Nephron (organoid): ENCODE data around the gene KLHL29.

Experiments
- H3K27ac Mint-ChIP-seq, 3 experiments: 2 replicates each; pipeline ENCODE4 v1.8.0; 2020; ENCODE audit warnings: mixed read lengths in 3 of 3, mild to moderate bottlenecking in 2 of 3, moderate library complexity in 1 of 3
- H3K27me3 Mint-ChIP-seq: 2 replicates; pipeline ENCODE4 v1.8.0; 2021; ENCODE audit warnings: low read depth, mild to moderate bottlenecking, moderate library complexity, mixed read lengths
- H3K36me3 Mint-ChIP-seq: 2 replicates; pipeline ENCODE4 v1.8.0; 2020; ENCODE audit warnings: low read depth, mixed read lengths
- H3K4me1 Mint-ChIP-seq: 2 replicates; pipeline ENCODE4 v1.8.0; 2020; ENCODE audit warnings: mixed read lengths
- H3K4me3 Mint-ChIP-seq, 3 experiments: 2 replicates each; pipeline ENCODE4 v1.8.0; 2020; ENCODE audit warnings: mild to moderate bottlenecking in 3 of 3, mixed read lengths in 3 of 3, moderate library complexity in 2 of 3
- H3K9me3 Mint-ChIP-seq: 2 replicates; pipeline ENCODE4 v1.8.0; 2020; ENCODE audit warnings: mixed read lengths
- TF ChIP-seq, protein P1 (sequence below), 3 experiments: fragments of 200-600 bp; sonication (generic); IDR thresholded peaks; one replicate each; pipeline ENCODE4 v1.5.0; 2021; ENCODE audit warnings: antibody characterized with exemption in 3 of 3; ENCODE audit not compliant: unreplicated experiment in 3 of 3

KLHL29 gene

DNA sequence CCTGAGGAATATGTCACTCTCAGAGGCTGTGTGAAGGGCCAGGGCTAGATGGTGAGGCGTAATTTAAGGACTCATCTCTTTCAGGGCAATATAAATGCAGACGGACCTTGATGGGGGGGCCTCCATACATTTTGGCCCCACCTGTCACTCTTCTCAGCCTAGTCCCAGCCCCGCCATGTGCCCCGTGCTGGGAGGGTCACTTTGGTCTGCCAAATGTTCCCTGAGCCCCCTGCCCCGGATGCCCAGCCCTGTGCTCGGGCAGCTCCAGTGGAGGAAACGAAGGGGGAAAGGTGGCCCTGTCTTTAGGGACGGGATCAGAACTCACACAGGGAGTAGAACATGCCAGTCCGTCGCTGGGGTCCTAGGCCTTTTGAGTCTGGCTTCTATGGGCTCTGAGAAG lies 168.6 kb downstream of the KLHL29 start:
- Mint-ChIP-seq H3K36me3 (no peaks in the 10 kb centered on the region), H3K27me3 (peaks cover 12% of the 10 kb centered on the region), H3K9me3 (no peaks in the 10 kb centered on the region), H3K4me1 (peaks cover 38% of the 10 kb centered on the region), H3K27ac (peak overlapping the region in 1 of 3 experiments; percentile 69), H3K4me3 (no peak overlapping the region)
- TF ChIP-seq, protein P1, sequence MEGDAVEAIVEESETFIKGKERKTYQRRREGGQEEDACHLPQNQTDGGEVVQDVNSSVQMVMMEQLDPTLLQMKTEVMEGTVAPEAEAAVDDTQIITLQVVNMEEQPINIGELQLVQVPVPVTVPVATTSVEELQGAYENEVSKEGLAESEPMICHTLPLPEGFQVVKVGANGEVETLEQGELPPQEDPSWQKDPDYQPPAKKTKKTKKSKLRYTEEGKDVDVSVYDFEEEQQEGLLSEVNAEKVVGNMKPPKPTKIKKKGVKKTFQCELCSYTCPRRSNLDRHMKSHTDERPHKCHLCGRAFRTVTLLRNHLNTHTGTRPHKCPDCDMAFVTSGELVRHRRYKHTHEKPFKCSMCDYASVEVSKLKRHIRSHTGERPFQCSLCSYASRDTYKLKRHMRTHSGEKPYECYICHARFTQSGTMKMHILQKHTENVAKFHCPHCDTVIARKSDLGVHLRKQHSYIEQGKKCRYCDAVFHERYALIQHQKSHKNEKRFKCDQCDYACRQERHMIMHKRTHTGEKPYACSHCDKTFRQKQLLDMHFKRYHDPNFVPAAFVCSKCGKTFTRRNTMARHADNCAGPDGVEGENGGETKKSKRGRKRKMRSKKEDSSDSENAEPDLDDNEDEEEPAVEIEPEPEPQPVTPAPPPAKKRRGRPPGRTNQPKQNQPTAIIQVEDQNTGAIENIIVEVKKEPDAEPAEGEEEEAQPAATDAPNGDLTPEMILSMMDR (IDR thresholded peaks at IDR 0.05; ENCODE audit: unreplicated experiment in 3 of 3): no peak

DNA sequence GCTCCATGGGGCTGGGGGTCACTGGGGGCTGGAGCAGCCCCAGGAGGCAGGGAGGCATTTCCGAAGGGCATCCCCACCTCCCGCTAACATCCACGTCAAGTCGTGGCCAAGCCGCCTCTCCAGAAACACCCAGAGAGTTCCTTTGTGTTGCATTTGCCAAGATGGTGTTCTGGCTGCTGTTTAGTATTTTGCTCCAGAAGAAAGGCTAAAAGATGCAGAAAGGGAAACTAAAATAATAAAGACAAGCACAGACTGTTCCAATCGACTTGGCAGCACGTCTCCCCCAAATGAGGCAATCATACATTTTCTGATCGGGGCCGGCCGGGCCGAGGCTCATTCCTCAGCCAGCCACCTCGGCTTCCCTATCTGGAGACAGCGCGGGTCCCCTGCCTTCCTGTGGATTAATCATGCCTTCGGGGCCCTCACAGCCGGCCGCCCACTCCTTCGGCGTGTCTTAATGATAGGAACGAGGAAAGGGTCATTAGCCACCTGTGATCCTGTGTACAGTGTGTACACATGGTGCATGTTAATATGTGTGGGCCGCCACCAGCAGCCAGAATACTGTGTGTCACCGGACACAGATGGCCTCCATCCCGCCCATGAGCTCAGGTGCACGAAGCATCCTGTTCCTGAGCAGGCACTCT lies 169.2 kb downstream of the KLHL29 start:
- H3K4me1 Mint-ChIP-seq: peaks cover 32% of the 10 kb centered on the region
- peak overlapping the region in 2 of 3 experiments; percentile 66 to 69 for H3K27ac Mint-ChIP-seq
- H3K36me3 Mint-ChIP-seq: no peaks in the 10 kb centered on the region
- TF ChIP-seq, protein P1 (IDR thresholded peaks at IDR 0.05; ENCODE audit: unreplicated experiment in 3 of 3): no peak
- no peaks in the 10 kb centered on the region for H3K9me3 Mint-ChIP-seq
- H3K27me3 Mint-ChIP-seq: peaks cover 13% of the 10 kb centered on the region
- H3K4me3 Mint-ChIP-seq: no peak overlapping the region

DNA sequence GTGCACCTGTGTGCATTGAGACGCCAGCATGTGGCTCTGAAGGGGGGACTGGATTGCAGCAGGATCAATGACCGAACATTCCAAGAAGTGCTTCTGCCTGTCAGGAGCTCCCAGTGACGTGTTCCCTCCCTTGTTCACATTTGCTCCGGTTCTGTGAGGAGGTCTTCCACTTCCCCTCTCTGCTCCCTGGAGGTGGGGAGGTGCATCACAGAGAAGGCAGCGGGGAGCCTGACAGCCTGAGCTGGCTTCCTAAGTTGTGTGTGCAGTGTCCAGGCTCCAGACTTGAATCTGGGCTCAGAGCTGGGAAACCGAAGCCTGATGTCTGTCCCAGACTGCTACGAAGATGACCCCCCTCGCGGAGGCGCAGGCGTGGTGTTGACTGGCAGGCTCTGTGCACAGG lies 171.0 kb downstream of the KLHL29 start:
- TF ChIP-seq, protein P1 (IDR thresholded peaks at IDR 0.05; ENCODE audit: unreplicated experiment in 3 of 3): no peak
- Mint-ChIP-seq H3K4me1 (peaks cover 25% of the 10 kb centered on the region), H3K9me3 (no peaks in the 10 kb centered on the region), H3K4me3 (no peak overlapping the region), H3K36me3 (no peaks in the 10 kb centered on the region), H3K27me3 (peaks cover 8% of the 10 kb centered on the region), H3K27ac (no peak overlapping the region)

DNA sequence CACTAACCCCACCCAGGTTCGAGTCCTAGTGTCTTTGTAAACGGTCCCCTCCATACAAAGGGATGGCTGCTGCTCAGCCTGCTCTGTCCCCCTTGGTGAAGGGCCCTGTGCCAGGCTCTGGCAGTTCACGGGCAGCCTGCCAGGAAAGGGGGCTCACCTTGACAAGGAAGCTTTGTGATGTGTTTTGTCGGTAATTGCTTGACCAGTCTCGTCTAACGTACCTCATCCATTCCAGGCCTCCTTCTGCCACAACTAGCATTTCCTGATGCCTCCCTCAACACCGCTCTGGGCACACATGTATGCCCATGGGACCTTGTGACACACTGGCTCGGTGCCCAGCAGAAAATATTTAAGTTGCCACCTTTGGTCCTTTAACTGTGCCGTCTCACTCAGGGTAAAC lies 171.9 kb downstream of the KLHL29 start:
- H3K4me3 Mint-ChIP-seq: no peak overlapping the region
- TF ChIP-seq, protein P1 (IDR thresholded peaks at IDR 0.05; ENCODE audit: unreplicated experiment in 3 of 3): no peak
- H3K4me1 Mint-ChIP-seq: peaks cover 16% of the 10 kb centered on the region
- H3K27me3 Mint-ChIP-seq: peaks cover 8% of the 10 kb centered on the region
- H3K36me3 Mint-ChIP-seq: no peaks in the 10 kb centered on the region
- H3K9me3 Mint-ChIP-seq: no peaks in the 10 kb centered on the region
- H3K27ac Mint-ChIP-seq: no peak overlapping the region

DNA sequence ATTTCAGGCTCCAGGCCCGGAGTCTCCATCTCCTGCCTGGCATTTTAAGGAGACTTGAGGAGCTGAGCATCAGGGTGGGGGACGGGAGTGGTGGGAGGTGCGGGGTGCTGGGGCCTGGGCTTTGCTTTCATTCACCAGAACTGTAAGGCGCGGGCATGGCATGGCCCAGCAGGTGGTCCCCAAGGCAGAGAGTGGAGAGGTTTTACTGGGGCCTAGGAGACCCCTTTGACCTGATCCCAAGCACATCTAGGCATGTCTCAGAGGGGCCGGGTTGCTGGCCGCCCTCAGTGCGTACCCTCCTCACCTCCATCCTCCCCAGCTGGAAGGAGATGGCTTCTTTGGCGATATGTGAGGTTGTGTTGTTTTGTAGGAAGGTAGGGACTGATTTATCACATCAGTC lies 172.5 kb downstream of the KLHL29 start:
- Mint-ChIP-seq H3K27ac (no peak overlapping the region), H3K4me1 (peaks cover 11% of the 10 kb centered on the region), H3K4me3 (no peak overlapping the region), H3K27me3 (peaks cover 8% of the 10 kb centered on the region), H3K36me3 (no peaks in the 10 kb centered on the region), H3K9me3 (no peaks in the 10 kb centered on the region)
- TF ChIP-seq, protein P1 (IDR thresholded peaks at IDR 0.05; ENCODE audit: unreplicated experiment in 3 of 3): no peak

DNA sequence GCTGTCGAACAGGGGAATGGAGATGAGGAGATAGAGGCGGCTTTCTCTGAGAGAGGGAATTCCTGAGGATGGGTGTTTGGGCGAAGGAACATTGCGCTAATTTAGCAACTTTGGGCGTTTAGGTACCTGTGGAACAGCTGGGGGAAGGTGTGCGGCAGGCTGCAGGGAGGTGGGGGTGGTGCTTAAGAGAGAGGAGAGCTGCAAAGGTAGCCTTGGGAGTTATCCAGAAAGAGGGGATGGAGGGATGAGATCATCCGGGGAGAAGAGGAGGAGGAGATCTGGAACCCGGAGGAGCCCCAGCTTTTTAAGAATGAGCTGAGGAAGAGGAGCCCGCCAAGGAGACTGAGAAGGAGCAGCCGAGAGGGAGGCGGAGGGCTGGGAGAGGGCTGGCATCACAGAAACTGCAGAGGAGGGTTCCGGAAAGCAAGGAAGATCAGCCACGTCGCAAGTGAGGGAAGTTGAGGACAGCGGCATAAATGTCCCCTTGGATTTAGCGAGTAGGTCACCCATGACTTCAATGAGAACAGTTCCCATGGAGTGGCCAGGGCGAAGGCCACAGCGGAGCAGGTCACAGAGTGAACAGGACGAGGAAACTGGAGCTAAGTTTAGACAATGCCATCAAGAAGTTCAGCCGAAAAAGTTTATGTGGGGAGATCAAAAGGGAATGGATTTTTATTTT lies 174.7 kb downstream of the KLHL29 start:
- Mint-ChIP-seq H3K4me3 (no peak overlapping the region), H3K27me3 (peaks cover 16% of the 10 kb centered on the region), H3K9me3 (no peaks in the 10 kb centered on the region)

More for the DNA sequence above, 174.7 kb downstream of the KLHL29 start:
- H3K27ac Mint-ChIP-seq: no peak overlapping the region
- H3K4me1 Mint-ChIP-seq: peaks cover 17% of the 10 kb centered on the region
- H3K36me3 Mint-ChIP-seq: no peaks in the 10 kb centered on the region
- TF ChIP-seq, protein P1 (IDR thresholded peaks at IDR 0.05; ENCODE audit: unreplicated experiment in 3 of 3): no peak
